Heart left ventricle (tissue), 16 donors: ENCODE results near the gene DSP. TPM values are rescaled to one million over a fixed set of nuclear protein-coding genes. Genes with fewer than 3 reads are reported as not detected.

Experiments used
- ATAC-seq, 4 donors: fragments of 200-7000 bp; cut with Tn5 transposase; one replicate each; pipeline ENCODE4 v1.9.1; 2020 to 2022; ENCODE audit warnings: moderate library complexity in 4 of 4, mild to moderate bottlenecking in 3 of 4, moderate number of reproducible peaks in 1 of 4
- DNase-seq, 5 donors: peaks; one replicate each; pipeline ENCODE4 v3.0.0-alpha.2; 2020
- H3K27ac ChIP-seq, 12 donors: fragments of 200-600 bp; sonication (generic) in 4 of 12; one replicate each; pipeline versions ENCODE4 v1.5.0 to v1.8.0; 2016 to 2022; ENCODE audit warnings: mild to moderate bottlenecking in 2 of 12
- H3K27me3 ChIP-seq, 9 donors: fragments of 200-600 bp; sonication (generic) in 2 of 9; one replicate each; pipeline versions ENCODE4 v1.5.1 to v1.8.0; 2016 to 2022; ENCODE audit warnings: mild to moderate bottlenecking in 3 of 9
- H3K36me3 ChIP-seq, 9 donors: fragments of 200-600 bp; sonication (generic) in 2 of 9; one replicate each; pipeline versions ENCODE4 v1.5.0 to v1.8.0; 2018 to 2022; ENCODE audit warnings: mild to moderate bottlenecking in 2 of 9
- H3K4me1 ChIP-seq, 12 donors: fragments of 200-600 bp; sonication (generic) in 4 of 12; one replicate each; pipeline versions ENCODE4 v1.5.0 to v1.8.0; 2016 to 2022; ENCODE audit warnings: mild to moderate bottlenecking in 3 of 12
- H3K4me3 ChIP-seq, 12 donors: fragments of 200-600 bp; sonication (generic) in 4 of 12; one replicate each; pipeline versions ENCODE4 v1.5.0 to v1.8.0; 2017 to 2022; ENCODE audit warnings: mild to moderate bottlenecking in 9 of 12, moderate library complexity in 4 of 12
- H3K9me3 ChIP-seq, 12 donors: fragments of 200-600 bp; sonication (generic) in 4 of 12; one replicate each; pipeline versions ENCODE4 v1.5.0 to v1.8.0; 2016 to 2022; ENCODE audit warnings: mild to moderate bottlenecking in 1 of 12
- CTCF ChIP-seq, 12 donors: fragments of 200-600 bp; sonication (generic) in 4 of 12; IDR thresholded peaks; one replicate each; pipeline versions ENCODE4 v1.5.0 to v1.8.0; 2018 to 2022; ENCODE audit warnings: antibody characterized with exemption in 12 of 12, mild to moderate bottlenecking in 5 of 12
- POLR2A ChIP-seq, 2 donors: fragments of 450-650 bp; IDR thresholded peaks; one replicate each; pipeline ENCODE4 v1.6.1; 2017; ENCODE audit warnings: antibody characterized with exemption in 2 of 2, mild to moderate bottlenecking in 2 of 2, moderate library complexity in 2 of 2
- WGBS, 4 donors: extraction: QIAGEN DNeasy Blood & Tissue Kit in 2 of 4; methylation state at CpG; one replicate each; pipeline versions ENCODE4 v1.1.5 to v1.1.7; 2013 to 2018; 5-methylcytosine and 5-hydroxymethylcytosine counted together
- intact Hi-C, 10 donors: fragments of 100-400 bp; cut with DNase I; formaldehyde crosslinking; loops; one replicate each; pipeline versions ENCODE4 v1.11.1 to v1.14.2; 2022
- polyA plus RNA-seq, 2 donors: library from polyadenylated mRNA; stranded (reverse); fragments of 200-250 nt; gene quantifications; one replicate each; pipeline ENCODE4 v1.2.3, GENCODE V29; 2013
- total RNA-seq, 9 donors: library from RNA; depleted of rRNA in 2 of 9; stranded (reverse); fragments of >200 nt in 2 of 9; fragmentation: NEBNext Ultra II Directional in 3 of 9; extraction: Animal tissue kit (Norgen Biotek cat#: 25700) in 3 of 9; gene quantifications; one replicate each; pipeline versions ENCODE4 v1.1.0 to v1.2.4, GENCODE V29; 2016 to 2023
- donor health status: ischemic (EF 13 %, LVEDD 7.1; RV severe dilation, severe dysfunction).
- donor health status: healthy with polysubstance abuse.
- donor health status: DM: no; HTN: yes; CAD: no.
- donor health status: DM: no; HTN: no; CAD: no.
- donor health status: ischemic (EF 25% LVEDD 6.9; RV normal size, moderate dysfunction).
- donor health status: ischemic (EF 25% LVEDD 5.7; RV mildly dilated, moderate dysfunction).
- donor health status: healthy.
- donor health status: DM: yes; HTN: yes; CAD: no.
- donor health status: ischemic (EF 35%, LVEDD 5.7; RV mildly dilated, moderate dysfunction).
- donor health status: nonischemic (EF 11% LVEDD 7.7; RV severe dilation, severe dysfunction).
- donor health status: DM: yes; HTN: yes; CAD: no.
- donor health status: PGD.
- donor health status: ischemic (EF 29% LVEDD 5.4; RV normal size, mild dysfunction).
- donor health status: nonischemic (EF 23%, LVEDD 6.1; RV moderate dilation, normal function).

The DSP gene
- total and polyA plus RNA-seq, 11 donors: 81.9 to 373 (median 278) TPM

GRCh38 chr6:7636151-7636550 lies 94.7 kb downstream of the DSP start:
- no peak overlapping the region for H3K27ac ChIP-seq
- intact Hi-C loops: no loop called here
- 61 to 89% (median 73%) methylated on average over 1 of the region's 1 CpG for WGBS, 4 donors

More at GRCh38 chr6:7636151-7636550, 94.7 kb downstream of the DSP start:
- Histone ChIP-seq H3K36me3 (no peaks in the 10 kb centered on the region), H3K9me3 (no peaks in the 10 kb centered on the region), H3K4me3 (no peak overlapping the region), H3K4me1 (no peaks in the 10 kb centered on the region), H3K27me3 (peaks cover 0 to 12% (median 0%) of the 10 kb centered on the region in 9 donors)
- TF ChIP-seq POLR2A (IDR thresholded peaks at IDR 0.05) (no peak), CTCF (IDR thresholded peaks at IDR 0.05) (no peak)
- DNase-seq: no peak
- ATAC-seq: no peak

Other genes with a start within 250 kb of the DSP start
- gene SSR1, start 228.5 kb upstream of the DSP start, total RNA-seq: 100 to 1,000 TPM in 1 of 9 donors, 10 to 100 TPM in 8; 20.6 to 106 (median 67.9) TPM
- gene SSR1, start 228.5 kb upstream of the DSP start, polyA plus RNA-seq: 10 to 100 TPM in 1 of 2 donors, 1 to 10 TPM in 1; 8.6 to 80.0 TPM
- gene CAGE1, start 151.9 kb upstream of the DSP start, total RNA-seq: under 1 TPM in 1 of 9 donors, not detected in 8; 0.54 TPM
- gene CAGE1, start 151.9 kb upstream of the DSP start, polyA plus RNA-seq: not detected
- 10 to 100 TPM in 4 of 9 donors, 1 to 10 TPM in 5; 8.8 to 14.4 (median 9.7) TPM for gene RIOK1, start 151.9 kb upstream of the DSP start, total RNA-seq
- gene RIOK1, start 151.9 kb upstream of the DSP start, polyA plus RNA-seq: 10 to 100 TPM in 1 of 2 donors, 1 to 10 TPM in 1; 7.0 to 13.1 TPM
- gene SNRNP48, start 48.5 kb downstream of the DSP start, total RNA-seq: 10 to 100 TPM in 7 of 9 donors, 1 to 10 TPM in 2; 8.2 to 25.8 (median 13.3) TPM
- 10 to 100 TPM in 1 of 2 donors, 1 to 10 TPM in 1; 9.0 to 20.4 TPM for gene SNRNP48, start 48.5 kb downstream of the DSP start, polyA plus RNA-seq
- 1 to 10 TPM; 1.4 to 5.1 (median 2.9) TPM for gene BMP6, start 184.4 kb downstream of the DSP start, total RNA-seq
- 1 to 10 TPM; 1.1 to 2.3 TPM for gene BMP6, start 184.4 kb downstream of the DSP start, polyA plus RNA-seq